HL-60/S4 (cell line): ENCODE measurements around the gene TMC3.

Experiments used
- in situ Hi-C: fragments of 300-500 bp; cut with MboI; formaldehyde crosslinking; loops from 2 replicates; pipeline ENCODE4 v1.14.3; 2022; ENCODE audit warnings: low sequenced_read_pairs

TMC3 gene

GRCh38 chr15:81385721-81386076 is 11.7 kb upstream of the TMC3 start:
- in situ Hi-C loops: no loop called here

GRCh38 chr15:81384891-81385720 is 11.1 kb upstream of the TMC3 start:
- in situ Hi-C loops: no loop called here

DNA sequence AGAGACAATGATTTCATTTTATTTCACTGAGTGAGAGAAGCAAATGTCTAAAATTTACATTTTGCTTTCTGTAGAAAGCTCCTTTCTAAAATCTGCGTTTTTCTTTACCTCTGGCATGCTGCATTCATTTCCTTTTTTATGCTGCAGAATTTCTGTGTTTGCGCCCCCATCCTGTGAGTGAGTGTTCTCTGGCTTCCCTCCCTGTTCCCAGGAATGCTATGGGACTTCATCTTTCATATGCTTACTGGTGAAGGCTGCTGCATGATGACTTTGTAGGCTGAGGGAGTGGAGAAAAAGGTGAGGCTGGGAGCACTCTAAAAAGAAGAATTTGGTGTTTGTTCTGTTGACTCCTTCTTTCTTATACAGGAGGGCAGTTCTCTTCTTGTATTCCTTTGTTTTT is 7.7 kb upstream of the TMC3 start:
- in situ Hi-C loops: no loop called here

- in situ Hi-C loops: no loop called here
These were observed 6.7 kb upstream of the TMC3 start for GRCh38 chr15:81380668-81381067.

GRCh38 chr15:81380203-81380602 is 6.2 kb upstream of the TMC3 start:
- in situ Hi-C loops: no loop called here

DNA sequence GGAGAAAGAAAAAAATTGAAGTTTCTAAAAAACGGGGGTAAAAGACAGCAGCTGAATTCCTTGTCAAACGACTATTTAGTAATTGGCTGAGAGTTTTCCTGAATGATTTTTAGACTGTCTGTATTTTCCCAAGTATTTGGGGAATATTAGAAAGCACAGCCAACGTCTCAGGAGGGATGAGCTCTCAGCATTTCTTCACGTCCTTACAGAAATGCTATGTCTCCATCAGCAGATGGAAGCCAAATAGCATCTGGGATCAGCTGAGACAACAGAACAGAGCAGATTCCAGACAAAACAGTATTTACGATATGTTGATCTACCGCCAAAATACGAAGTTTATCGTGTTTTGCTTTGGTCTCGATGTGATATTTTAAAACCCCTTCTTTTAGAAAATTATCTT is 5.3 kb upstream of the TMC3 start:
- in situ Hi-C loops: no loop called here

GRCh38 chr15:81378443-81378842 is 4.4 kb upstream of the TMC3 start:
- in situ Hi-C loops: no loop called here

DNA sequence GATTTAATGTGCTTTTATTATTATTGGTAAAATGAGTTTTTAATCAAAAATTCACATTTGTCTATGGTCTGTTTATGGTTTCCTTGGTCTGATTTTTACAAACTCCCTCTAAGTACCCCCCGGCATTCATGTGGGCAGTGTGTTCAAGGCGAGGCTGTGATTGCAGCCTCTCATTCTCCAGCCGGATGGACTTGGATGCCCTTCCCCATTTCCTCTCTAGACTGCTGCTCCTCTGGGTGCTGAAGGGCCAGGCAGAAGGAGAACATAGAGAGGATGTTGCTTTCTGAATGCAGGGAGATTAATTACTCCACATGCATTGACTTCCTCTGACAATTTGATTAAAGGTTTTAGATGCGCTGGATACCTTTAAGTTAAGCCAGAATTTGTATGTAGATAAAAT is 3.9 kb upstream of the TMC3 start:
- in situ Hi-C loops: no loop called here

- in situ Hi-C loops: no loop called here
These were observed 2.2 kb upstream of the TMC3 start for GRCh38 chr15:81376231-81376630.

DNA sequence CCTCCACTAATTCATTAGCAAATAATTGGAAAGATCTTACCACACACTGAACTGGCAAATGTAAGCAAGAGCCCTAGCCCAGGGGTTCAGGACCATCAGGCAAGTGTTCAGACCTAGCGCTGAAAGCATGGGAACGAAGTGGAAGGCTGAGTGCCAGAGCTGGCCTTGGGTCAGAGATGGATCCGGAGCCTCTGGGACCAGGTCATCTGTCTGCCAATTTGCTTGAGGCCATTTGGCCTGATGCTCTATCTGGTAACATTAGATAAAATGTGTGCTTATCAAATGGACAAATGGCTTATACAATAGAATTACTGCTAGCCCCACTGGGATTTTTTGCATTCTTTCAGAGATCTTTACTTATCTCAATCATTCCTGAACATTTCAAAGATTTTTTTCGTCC is 1.4 kb upstream of the TMC3 start:
- in situ Hi-C loops: no loop called here

- in situ Hi-C loops: no loop called here
These were observed 837 bp downstream of the TMC3 start for GRCh38 chr15:81373176-81373575.

GRCh38 chr15:81372575-81372974 is 1.4 kb downstream of the TMC3 start:
- in situ Hi-C loops: no loop called here

GRCh38 chr15:81363718-81364500 is 10.1 kb downstream of the TMC3 start:
- in situ Hi-C loops: no loop called here

- in situ Hi-C loops: no loop called here
These were observed 10.7 kb downstream of the TMC3 start for GRCh38 chr15:81363276-81363675.

GRCh38 chr15:81362790-81363189 is 11.2 kb downstream of the TMC3 start:
- in situ Hi-C loops: no loop called here

DNA sequence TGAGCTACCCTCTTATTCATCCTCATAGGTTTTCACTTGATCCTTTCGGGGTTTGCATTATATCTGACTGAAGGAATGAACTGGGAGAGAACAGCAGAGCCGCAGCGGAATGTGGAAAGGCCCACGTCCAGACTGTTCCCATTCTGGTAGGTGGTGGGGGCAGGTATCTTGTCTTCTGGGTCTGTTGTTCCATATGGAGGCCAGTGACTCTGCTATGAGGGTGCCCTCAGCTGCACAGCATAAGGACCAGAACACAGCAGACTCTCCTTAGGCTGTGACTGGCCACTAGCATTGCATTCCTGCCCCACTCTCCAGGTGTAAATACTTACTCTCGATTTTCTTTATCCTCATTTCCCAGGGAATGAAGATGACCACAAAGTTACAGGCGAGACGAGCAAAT is 12.1 kb downstream of the TMC3 start:
- in situ Hi-C loops: no loop called here

DNA sequence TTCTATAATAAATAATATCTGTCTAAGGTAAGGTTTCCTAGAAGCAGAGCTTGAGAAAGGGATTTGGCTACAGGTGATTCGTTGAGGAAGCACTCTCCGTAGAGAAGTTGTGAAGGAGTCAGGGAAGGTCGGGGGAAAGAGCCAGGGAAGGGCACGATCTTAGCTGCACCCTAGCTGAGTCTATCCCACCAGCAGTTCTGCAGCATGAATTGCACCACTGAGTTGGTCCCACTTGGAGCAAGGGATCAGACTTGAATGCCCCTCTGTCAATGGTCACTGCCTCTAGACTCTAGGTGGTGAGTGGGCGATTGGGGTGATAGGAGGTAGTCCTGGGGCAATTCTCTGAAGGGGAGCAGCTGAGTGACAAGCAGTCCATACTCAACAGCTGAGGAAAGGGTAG is 13.5 kb downstream of the TMC3 start:
- in situ Hi-C loops: no loop called here

DNA sequence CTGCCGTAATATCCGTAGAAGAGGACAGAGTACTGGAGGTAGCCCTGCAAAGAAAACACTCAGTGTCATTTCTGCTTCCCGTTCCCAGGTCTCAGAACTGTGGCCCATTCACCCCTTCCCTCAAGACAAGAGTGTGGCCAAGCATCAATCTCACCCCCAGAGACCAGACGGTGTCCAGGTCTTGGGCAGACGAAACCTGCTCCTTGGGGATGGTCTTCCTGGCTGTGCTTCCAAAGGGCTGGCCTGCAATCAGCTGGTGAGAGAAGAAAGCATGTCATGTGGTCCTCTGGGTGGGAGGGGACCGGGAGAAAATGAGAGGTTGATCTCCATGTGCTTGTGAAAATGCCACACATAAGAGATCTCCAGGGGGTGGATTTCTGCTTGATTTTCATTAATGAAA is 15.8 kb downstream of the TMC3 start:
- in situ Hi-C loops: no loop called here

- in situ Hi-C loops: no loop called here
These were observed 16.8 kb downstream of the TMC3 start for GRCh38 chr15:81357180-81357686.

DNA sequence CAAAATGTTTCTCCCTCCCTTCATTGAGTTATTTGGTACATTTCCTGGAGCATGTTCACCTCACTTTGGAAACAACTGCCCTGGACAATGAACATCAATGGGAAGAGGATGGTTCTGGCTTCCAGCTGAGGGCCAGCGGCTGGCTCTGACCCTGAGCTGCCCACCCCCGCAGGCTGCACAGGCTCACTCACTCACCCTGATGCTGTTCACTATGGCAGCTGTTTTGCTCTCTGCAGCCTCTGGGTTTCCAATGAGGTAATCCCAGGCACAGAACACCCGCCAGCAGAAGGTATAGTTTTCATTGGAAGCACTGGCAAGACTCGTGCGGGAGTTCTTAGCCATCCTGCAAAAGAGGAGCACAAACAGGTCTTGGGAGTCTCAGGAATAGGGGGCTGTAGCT is 17.8 kb downstream of the TMC3 start:
- in situ Hi-C loops: no loop called here

GRCh38 chr15:81351651-81352050 is 22.4 kb downstream of the TMC3 start:
- in situ Hi-C loops: no loop called here

DNA sequence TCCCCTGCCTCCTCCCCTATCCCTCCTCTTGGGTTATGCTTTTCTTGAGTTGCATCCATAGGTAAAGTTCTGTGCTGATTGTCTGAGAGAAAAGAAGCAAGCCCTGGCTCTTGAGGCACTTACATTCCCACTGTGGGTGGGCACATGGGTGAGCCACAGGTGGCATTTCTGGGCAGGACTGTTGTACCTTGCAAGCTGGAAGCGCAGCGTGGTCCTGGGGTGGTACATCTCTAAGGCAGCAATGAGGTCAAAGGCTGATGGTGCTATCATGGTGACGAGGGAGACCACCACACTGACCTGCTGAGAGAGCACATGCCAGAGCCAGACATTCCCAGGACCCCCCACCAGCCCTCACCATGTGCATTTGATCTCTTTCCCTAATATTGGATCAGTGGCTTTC is 24.7 kb downstream of the TMC3 start:
- in situ Hi-C loops: no loop called here
